HepG2 (cell line): ENCODE data around the gene ANAPC2. TPM values are rescaled to one million over a fixed set of nuclear protein-coding genes. Genes with fewer than 3 reads are reported as not detected.

Source experiments
- ATF7 ChIP-seq, 2 experiments: fragments of 450-650 bp in 1 of 2; sonication (generic) in 1 of 2; formaldehyde crosslinking in 1 of 2; IDR thresholded peaks; 2 replicates each; pipeline versions ENCODE4 v1.4.0 to v1.6.1; 2016 to 2020; ENCODE audit warnings: antibody characterized with exemption in 1 of 2, mild to moderate bottlenecking in 1 of 2, missing genetic modification reagents in 1 of 2
- BCL6 ChIP-seq: IDR thresholded peaks from 2 replicates; pipeline ENCODE4 v1.6.1; 2016; ENCODE audit warnings: missing genetic modification reagents, missing compliant biosample characterization
- FOXP1 ChIP-seq, 2 experiments: fragments of 450-650 bp in 1 of 2; IDR thresholded peaks; 2 replicates each; pipeline ENCODE4 v1.6.1; 2017 to 2018; ENCODE audit warnings: antibody characterized with exemption in 1 of 2
- MZF1 ChIP-seq: sonication (generic); formaldehyde crosslinking; IDR thresholded peaks from 2 replicates; pipeline ENCODE4 v1.8.1; 2023; ENCODE audit warnings: mild to moderate bottlenecking, missing genetic modification reagents, borderline replicate concordance
- NPAS2 ChIP-seq: sonication (generic); formaldehyde crosslinking; IDR thresholded peaks from 2 replicates; pipeline ENCODE4 v1.8.0; 2022; ENCODE audit warnings: mild to moderate bottlenecking, missing genetic modification reagents, borderline replicate concordance
- NR1H2 ChIP-seq: sonication (generic); formaldehyde crosslinking; IDR thresholded peaks from 2 replicates; pipeline ENCODE4 v1.8.1; 2022; ENCODE audit warnings: low read depth, missing genetic modification reagents, borderline replicate concordance
- PHB2 ChIP-seq: fragments of 450-650 bp; IDR thresholded peaks from 2 replicates; pipeline ENCODE4 v1.6.1; 2018; ENCODE audit not compliant: partially characterized antibody
- RXRA ChIP-seq: sonication (generic); formaldehyde crosslinking; IDR thresholded peaks from 2 replicates; pipeline ENCODE4 v1.5.1; 2020; ENCODE audit warnings: missing genetic modification reagents
- SATB2 ChIP-seq: sonication (generic); formaldehyde crosslinking; IDR thresholded peaks from 2 replicates; pipeline ENCODE4 v1.5.0; 2020; ENCODE audit warnings: missing genetic modification reagents
- TBL1XR1 ChIP-seq: fragments of 150-350 bp; IDR thresholded peaks from 2 replicates; pipeline ENCODE4 v1.6.1; 2014; ENCODE audit warnings: borderline replicate concordance, low read length; ENCODE audit not compliant: partially characterized antibody
- ZFP1 ChIP-seq: IDR thresholded peaks from 2 replicates; pipeline ENCODE4 v1.6.1; 2016
- ZNF143 ChIP-seq: sonication (generic); formaldehyde crosslinking; IDR thresholded peaks from 2 replicates; pipeline ENCODE4 v1.4.0; 2020; ENCODE audit warnings: missing genetic modification reagents
- ZNF263 ChIP-seq: sonication (generic); formaldehyde crosslinking; IDR thresholded peaks from 2 replicates; pipeline ENCODE4 v1.4.0; 2020; ENCODE audit warnings: missing genetic modification reagents
- ZNF432 ChIP-seq: sonication (generic); formaldehyde crosslinking; IDR thresholded peaks from 2 replicates; pipeline ENCODE4 v1.5.0; 2020; ENCODE audit warnings: missing genetic modification reagents, mild to moderate bottlenecking, borderline replicate concordance
- ZNF552 ChIP-seq: sonication (generic); formaldehyde crosslinking; IDR thresholded peaks from 2 replicates; pipeline ENCODE4 v1.9.0; 2022; ENCODE audit warnings: missing genetic modification reagents, mild to moderate bottlenecking, borderline replicate concordance
- ZNF670 ChIP-seq: sonication (generic); formaldehyde crosslinking; IDR thresholded peaks from 2 replicates; pipeline ENCODE4 v1.8.0; 2022; ENCODE audit warnings: mild to moderate bottlenecking, missing genetic modification reagents, borderline replicate concordance
- ZNF777 ChIP-seq: sonication (generic); formaldehyde crosslinking; IDR thresholded peaks from 2 replicates; pipeline ENCODE4 v1.4.0; 2020; ENCODE audit warnings: missing genetic modification reagents
- ZNF780A ChIP-seq: sonication (generic); formaldehyde crosslinking; IDR thresholded peaks from 2 replicates; pipeline ENCODE4 v1.8.0; 2022; ENCODE audit warnings: mild to moderate bottlenecking, missing genetic modification reagents, moderate library complexity
- polyA plus RNA-seq, 8 experiments: library from polyadenylated mRNA; depleted of rRNA in 3 of 8; stranded (reverse) in 7 of 8; unstranded in 1 of 8; fragments of >200 nt; fragmentation: Illumina TruSeq in 4 of 8; extraction: Trizol in 4 of 8; gene quantifications; 2 replicates each; pipeline versions ENCODE4 v1.2.1 to v1.2.3, GENCODE V29; 2011 to 2016; ENCODE audit warnings: low read depth in 4 of 8, missing spikeins in 1 of 8, mixed read lengths in 1 of 8; ENCODE audit not compliant: insufficient read depth in 1 of 8
- total RNA-seq, 5 experiments: library from RNA; depleted of rRNA; stranded (reverse); fragments of >200 nt; fragmentation: Illumina TruSeq; extraction: Trizol; gene quantifications; 2 replicates each; pipeline ENCODE4 v1.2.3, GENCODE V29; 2016; ENCODE audit warnings: low read depth in 1 of 5
- TF ChIP-seq, protein P1 (sequence below): sonication (generic); formaldehyde crosslinking; conservative IDR thresholded peaks from 2 replicates; pipeline ENCODE4 v1.4.0; 2020; ENCODE audit warnings: missing genetic modification reagents
- TF ChIP-seq, protein P2 (sequence below): sonication (generic); formaldehyde crosslinking; IDR thresholded peaks from 2 replicates; pipeline ENCODE4 v1.5.1; 2020; ENCODE audit warnings: mild to moderate bottlenecking, missing genetic modification reagents, borderline replicate concordance
- TF ChIP-seq, protein P3 (sequence below): sonication (generic); formaldehyde crosslinking; IDR thresholded peaks from 2 replicates; pipeline ENCODE4 v1.4.0; 2020; ENCODE audit warnings: low read depth, mild to moderate bottlenecking, missing genetic modification reagents
- TF ChIP-seq, protein P4 (sequence below): sonication (generic); formaldehyde crosslinking; IDR thresholded peaks from 2 replicates; pipeline ENCODE4 v1.5.1; 2020; ENCODE audit warnings: missing genetic modification reagents, mild to moderate bottlenecking, borderline replicate concordance

Gene ANAPC2
- total and polyA plus RNA-seq, 2 of the 13 experiments (the other 11 are each of a cell fraction or from before 2014, with no cell fraction given) = 12.3 to 15.4 TPM

DNA sequence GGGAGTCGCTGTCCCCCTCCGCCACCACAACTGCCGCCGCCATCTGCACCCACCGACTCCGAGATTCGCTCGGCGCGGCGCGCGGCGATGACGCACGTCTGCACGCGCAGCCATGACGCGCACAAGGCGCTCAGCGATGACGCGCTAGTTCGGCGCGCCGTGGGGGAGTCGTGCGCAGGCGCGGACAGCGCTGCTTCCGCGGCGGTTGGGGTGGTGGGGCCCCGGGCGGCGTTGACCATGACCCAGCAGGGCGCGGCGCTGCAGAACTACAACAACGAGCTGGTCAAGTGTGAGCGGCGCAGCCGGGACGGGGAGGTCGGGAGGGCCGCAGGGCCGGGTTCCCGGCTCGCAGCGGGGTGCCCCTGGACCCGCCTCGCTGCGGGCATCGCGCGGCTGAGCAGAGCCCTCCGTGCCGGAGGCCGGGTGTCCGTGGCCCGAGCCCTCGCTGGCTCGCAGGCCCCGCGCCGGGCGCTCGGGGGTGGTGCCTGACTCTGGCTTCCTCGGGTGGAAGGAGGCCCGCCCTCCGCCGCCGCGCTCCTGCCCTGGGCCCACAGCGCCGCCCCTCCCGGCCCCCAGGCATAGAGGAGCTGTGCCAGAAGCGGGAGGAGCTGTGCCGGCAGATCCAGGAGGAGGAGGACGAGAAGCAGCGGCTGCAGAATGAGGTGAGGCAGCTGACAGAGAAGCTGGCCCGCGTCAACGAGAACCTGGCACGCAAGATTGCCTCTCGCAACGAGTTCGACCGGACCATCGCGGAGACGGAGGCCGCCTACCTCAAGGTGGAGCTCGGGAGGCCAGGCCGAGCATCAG lies at the start of gene ANAPC2, which contains the start of gene SSNA1 (continued):
- no peak for TF ChIP-seq FOXP1 (IDR thresholded peaks at IDR 0.05)
- peak; percentile 30; the same call in 1 of the 2 replicates for TF ChIP-seq FOXP1 (CRISPR knock-in tag; IDR thresholded peaks at IDR 0.05)
- peak; percentile 77 for TF ChIP-seq RXRA (CRISPR knock-in tag)
- TF ChIP-seq ZNF670 (CRISPR knock-in tag) = peak; percentile 90
- no peak for TF ChIP-seq MZF1 (CRISPR knock-in tag)
- TF ChIP-seq ZNF780A (CRISPR knock-in tag) = 0 out of 2 replicates have a peak, but pooled peaks have one; percentile 39
- TF ChIP-seq ZNF263 = peak; percentile 98
- TF ChIP-seq TBL1XR1 = peak; percentile 68
- peak; percentile 89 for TF ChIP-seq ZNF777 (CRISPR knock-in tag)
- no peak for TF ChIP-seq ZFP1 (CRISPR knock-in tag)
- TF ChIP-seq PHB2 = no peak
- TF ChIP-seq, protein P1, sequence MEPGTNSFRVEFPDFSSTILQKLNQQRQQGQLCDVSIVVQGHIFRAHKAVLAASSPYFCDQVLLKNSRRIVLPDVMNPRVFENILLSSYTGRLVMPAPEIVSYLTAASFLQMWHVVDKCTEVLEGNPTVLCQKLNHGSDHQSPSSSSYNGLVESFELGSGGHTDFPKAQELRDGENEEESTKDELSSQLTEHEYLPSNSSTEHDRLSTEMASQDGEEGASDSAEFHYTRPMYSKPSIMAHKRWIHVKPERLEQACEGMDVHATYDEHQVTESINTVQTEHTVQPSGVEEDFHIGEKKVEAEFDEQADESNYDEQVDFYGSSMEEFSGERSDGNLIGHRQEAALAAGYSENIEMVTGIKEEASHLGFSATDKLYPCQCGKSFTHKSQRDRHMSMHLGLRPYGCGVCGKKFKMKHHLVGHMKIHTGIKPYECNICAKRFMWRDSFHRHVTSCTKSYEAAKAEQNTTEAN (CRISPR knock-in tag) = no peak; the same call in 1 of the 2 replicates
- TF ChIP-seq BCL6 (CRISPR knock-in tag) = peak; percentile 46; the same call in 1 of the 2 replicates
- TF ChIP-seq ZNF552 = no peak
- TF ChIP-seq SATB2 (CRISPR knock-in tag) = 0 out of 2 replicates have a peak, but pooled peaks have one; percentile 25
- TF ChIP-seq ZNF432 (CRISPR knock-in tag) = no peak
- TF ChIP-seq, protein P2, sequence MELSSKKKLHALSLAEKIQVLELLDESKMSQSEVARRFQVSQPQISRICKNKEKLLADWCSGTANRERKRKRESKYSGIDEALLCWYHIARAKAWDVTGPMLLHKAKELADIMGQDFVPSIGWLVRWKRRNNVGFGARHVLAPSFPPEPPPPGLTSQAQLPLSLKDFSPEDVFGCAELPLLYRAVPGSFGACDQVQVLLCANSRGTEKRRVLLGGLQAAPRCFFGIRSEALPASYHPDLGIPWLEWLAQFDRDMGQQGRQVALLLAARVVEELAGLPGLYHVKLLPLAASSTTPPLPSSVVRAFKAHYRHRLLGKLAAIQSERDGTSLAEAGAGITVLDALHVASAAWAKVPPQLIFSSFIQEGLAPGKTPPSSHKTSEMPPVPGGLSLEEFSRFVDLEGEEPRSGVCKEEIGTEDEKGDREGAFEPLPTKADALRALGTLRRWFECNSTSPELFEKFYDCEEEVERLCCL (CRISPR knock-in tag) = no peak; the same call in 1 of the 2 replicates
- TF ChIP-seq, protein P3, sequence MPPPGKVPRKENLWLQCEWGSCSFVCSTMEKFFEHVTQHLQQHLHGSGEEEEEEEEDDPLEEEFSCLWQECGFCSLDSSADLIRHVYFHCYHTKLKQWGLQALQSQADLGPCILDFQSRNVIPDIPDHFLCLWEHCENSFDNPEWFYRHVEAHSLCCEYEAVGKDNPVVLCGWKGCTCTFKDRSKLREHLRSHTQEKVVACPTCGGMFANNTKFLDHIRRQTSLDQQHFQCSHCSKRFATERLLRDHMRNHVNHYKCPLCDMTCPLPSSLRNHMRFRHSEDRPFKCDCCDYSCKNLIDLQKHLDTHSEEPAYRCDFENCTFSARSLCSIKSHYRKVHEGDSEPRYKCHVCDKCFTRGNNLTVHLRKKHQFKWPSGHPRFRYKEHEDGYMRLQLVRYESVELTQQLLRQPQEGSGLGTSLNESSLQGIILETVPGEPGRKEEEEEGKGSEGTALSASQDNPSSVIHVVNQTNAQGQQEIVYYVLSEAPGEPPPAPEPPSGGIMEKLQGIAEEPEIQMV (CRISPR knock-in tag) = no peak; the same call in 1 of the 2 replicates
- TF ChIP-seq NPAS2 (CRISPR knock-in tag) = no peak
- TF ChIP-seq, protein P4, sequence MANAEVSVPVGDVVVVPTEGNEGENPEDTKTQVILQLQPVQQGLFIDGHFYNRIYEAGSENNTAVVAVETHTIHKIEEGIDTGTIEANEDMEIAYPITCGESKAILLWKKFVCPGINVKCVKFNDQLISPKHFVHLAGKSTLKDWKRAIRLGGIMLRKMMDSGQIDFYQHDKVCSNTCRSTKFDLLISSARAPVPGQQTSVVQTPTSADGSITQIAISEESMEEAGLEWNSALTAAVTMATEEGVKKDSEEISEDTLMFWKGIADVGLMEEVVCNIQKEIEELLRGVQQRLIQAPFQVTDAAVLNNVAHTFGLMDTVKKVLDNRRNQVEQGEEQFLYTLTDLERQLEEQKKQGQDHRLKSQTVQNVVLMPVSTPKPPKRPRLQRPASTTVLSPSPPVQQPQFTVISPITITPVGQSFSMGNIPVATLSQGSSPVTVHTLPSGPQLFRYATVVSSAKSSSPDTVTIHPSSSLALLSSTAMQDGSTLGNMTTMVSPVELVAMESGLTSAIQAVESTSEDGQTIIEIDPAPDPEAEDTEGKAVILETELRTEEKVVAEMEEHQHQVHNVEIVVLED = peak; percentile 95
- 0 out of 2 replicates have a peak, but pooled peaks have one; percentile 50 for TF ChIP-seq NR1H2 (CRISPR knock-in tag)
- TF ChIP-seq ATF7 (IDR thresholded peaks at IDR 0.05) = peak; percentile 41; the same call in 1 of the 2 replicates
- TF ChIP-seq ATF7 (CRISPR knock-in tag; IDR thresholded peaks at IDR 0.05) = no peak; the same call in 1 of the 2 replicates
- peak; percentile 76 for TF ChIP-seq ZNF143
